Left cardiac atrium (tissue), 4 donors: Measurements from ENCODE around the gene NPY4R. TPM values are rescaled to one million over a fixed set of nuclear protein-coding genes. Genes with fewer than 3 reads are reported as not detected.
"Not testable (repeated sequence)": the region's sequence is repeated elsewhere in the genome, so short reads cannot be mapped to it uniquely, and the experiment has no call there.

ENCODE experiments used
- ATAC-seq, 2 donors: fragments of 200-7000 bp; cut with Tn5 transposase; one replicate each; pipeline ENCODE4 v1.9.1; 2020; ENCODE audit warnings: mild to moderate bottlenecking in 2 of 2, moderate library complexity in 2 of 2
- DNase-seq: peaks from one replicate; pipeline ENCODE4 v3.0.0-alpha.2; 2020
- intact Hi-C, 2 donors: fragments of 100-400 bp; cut with DNase I; formaldehyde crosslinking; loops; one replicate each; pipeline versions ENCODE4 v1.14.1 to v1.15.1; 2022 to 2023
- total RNA-seq, 2 donors: library from RNA; stranded (reverse); fragmentation: NEBNext Ultra II Directional; extraction: Animal tissue kit (Norgen Biotek cat#: 25700); gene quantifications; one replicate each; pipeline ENCODE4 v1.2.1, GENCODE V29; 2021
- donor health status: DM: no; HTN: yes; CAD: no.
- donor health status: DM: no; HTN: yes; CAD: no; lungs with severe emphysema.
- donor health status: DM: yes; HTN: yes; CAD: no.
- donor health status: Dilated cardiomyopathy.

NPY4R gene
- total RNA-seq, 2 donors from 2014 or later: 0.58 TPM; not detected in 1

GRCh38 chr10:46463608-46464007 is 2.1 kb downstream of the NPY4R start:
- DNase-seq, intact Hi-C loops, ATAC-seq: not testable (repeated sequence)

GRCh38 chr10:46462276-46462675 is 3.5 kb downstream of the NPY4R start:
- DNase-seq, intact Hi-C loops: not testable (repeated sequence)

GRCh38 chr10:46459579-46459978 is 6.2 kb downstream of the NPY4R start:
- DNase-seq, ATAC-seq, intact Hi-C loops: not testable (repeated sequence)

More at GRCh38 chr10:46462276-46462675, 3.5 kb downstream of the NPY4R start:
- not testable (repeated sequence) for ATAC-seq

- DNase-seq, intact Hi-C loops: not testable (repeated sequence)
Observed at GRCh38 chr10:46457071-46457470, 8.7 kb downstream of the NPY4R start.

GRCh38 chr10:46455992-46456391 is 9.8 kb downstream of the NPY4R start:
- ATAC-seq: peak in 1 of 2 donors; percentile 23
- intact Hi-C loops, DNase-seq: not testable (repeated sequence)

More at GRCh38 chr10:46457071-46457470, 8.7 kb downstream of the NPY4R start:
- not testable (repeated sequence) for ATAC-seq

GRCh38 chr10:46451365-46451764 is 14.4 kb downstream of the NPY4R start:
- peak; percentile 22 to 60 for ATAC-seq
- DNase-seq: not testable (repeated sequence)

GRCh38 chr10:46450829-46451228 is 14.9 kb downstream of the NPY4R start:
- intact Hi-C loops, DNase-seq: not testable (repeated sequence)

More at GRCh38 chr10:46451365-46451764, 14.4 kb downstream of the NPY4R start:
- intact Hi-C loops: not testable (repeated sequence)

GRCh38 chr10:46447439-46447838 is 18.3 kb downstream of the NPY4R start:
- intact Hi-C loops, DNase-seq, ATAC-seq: not testable (repeated sequence)

More at GRCh38 chr10:46450829-46451228, 14.9 kb downstream of the NPY4R start:
- ATAC-seq: peak; percentile 24 to 34

- ATAC-seq, DNase-seq, intact Hi-C loops: not testable (repeated sequence)
Observed at GRCh38 chr10:46445389-46446122, 20.2 kb downstream of the NPY4R start.

- intact Hi-C loops, DNase-seq, ATAC-seq: not testable (repeated sequence)
Observed at GRCh38 chr10:46443422-46443821, 22.3 kb downstream of the NPY4R start.

- intact Hi-C loops: not testable (repeated sequence)
- peak; percentile 37 for DNase-seq
- peak; percentile 45 to 70 for ATAC-seq
Observed at GRCh38 chr10:46442706-46443275, 23.0 kb downstream of the NPY4R start.

GRCh38 chr10:46441837-46442278 is 23.9 kb downstream of the NPY4R start:
- peak; percentile 25 for DNase-seq
- intact Hi-C loops: not testable (repeated sequence)
- peak; percentile 70 to 84 for ATAC-seq

- peak; percentile 53 to 69 for ATAC-seq
- intact Hi-C loops: not testable (repeated sequence)
- DNase-seq: peak; percentile 35
Observed at GRCh38 chr10:46440942-46441341, 24.8 kb downstream of the NPY4R start.

- ATAC-seq, DNase-seq, intact Hi-C loops: not testable (repeated sequence)
Observed at GRCh38 chr10:46423550-46423949, 42.2 kb downstream of the NPY4R start.

- peak; percentile 71 to 96 for ATAC-seq
- DNase-seq, intact Hi-C loops: not testable (repeated sequence)
Observed at GRCh38 chr10:46419570-46420379, 46.0 kb downstream of the NPY4R start.

- DNase-seq: peak; percentile 19
- ATAC-seq: peak in 1 of 2 donors; percentile 29
- intact Hi-C loops: not testable (repeated sequence)
Observed at GRCh38 chr10:46418283-46418682, 47.5 kb downstream of the NPY4R start.

- DNase-seq, intact Hi-C loops, ATAC-seq: not testable (repeated sequence)
Observed at GRCh38 chr10:46415291-46415690, 50.5 kb downstream of the NPY4R start.

- DNase-seq, intact Hi-C loops: not testable (repeated sequence)
- ATAC-seq: peak in 1 of 2 donors; percentile 41
Observed at GRCh38 chr10:46412665-46413064, 53.1 kb downstream of the NPY4R start.

- intact Hi-C loops, ATAC-seq, DNase-seq: not testable (repeated sequence)
Observed at GRCh38 chr10:46411123-46411522, 54.6 kb downstream of the NPY4R start.
